B cell (primary cell): ENCODE measurements around the gene YY1. TPM values are rescaled to one million over a fixed set of nuclear protein-coding genes. Genes with fewer than 3 reads are reported as not detected.

ENCODE experiments used
- ATAC-seq: fragments of 200-7000 bp; cut with Tn5 transposase; one replicate; pipeline ENCODE4 v1.10.0; 2021; ENCODE audit warnings: low read depth, mild to moderate bottlenecking, moderate number of reproducible peaks, moderate library complexity
- CTCF ChIA-PET: fragments of 350-600 bp; sonication (Branson Sonifier 250); formaldehyde crosslinking; loops from one replicate; lab custom pipeline; 2021; ENCODE audit warnings: antibody characterized with exemption, inconsistent platforms; lab: Charles Lee
- POLR2A ChIA-PET: fragments of 350-600 bp; sonication (Branson Sonifier 250); formaldehyde crosslinking; loops from one replicate; lab custom pipeline; 2021; ENCODE audit warnings: antibody characterized with exemption; lab: Charles Lee
- DNase-seq: peaks from one replicate; pipeline ENCODE4 v3.0.0; 2013
- H2AFZ ChIP-seq: 2 replicates; pipeline ENCODE4 v1.6.1; 2012; ENCODE audit warnings: mild to moderate bottlenecking, low read depth, low read length; ENCODE audit not compliant: insufficient read depth, poor library complexity, severe bottlenecking
- H3K27ac ChIP-seq, 2 donors: 1 replicate in 1 of 2; 2 replicates in 1 of 2; pipeline ENCODE4 v1.5.1; 2012 to 2013; ENCODE audit warnings: low read length in 2 of 2, mild to moderate bottlenecking in 2 of 2, moderate library complexity in 1 of 2
- H3K27me3 ChIP-seq, 4 experiments: fragments of 200-600 bp in 1 of 4; sonication (generic) in 1 of 4; replicated peaks in 1 of 4; 1 replicate in 2 of 4; 2 replicates in 2 of 4; pipeline versions ENCODE4 v1.6.1 to v1.7.0; 2013 to 2016; ENCODE audit warnings: low read length in 3 of 4, mild to moderate bottlenecking in 2 of 4, mixed read lengths in 1 of 4, moderate library complexity in 1 of 4; ENCODE audit not compliant: insufficient read depth in 4 of 4, control insufficient read depth in 3 of 4; ENCODE audit errors: control extremely low read depth in 1 of 4
- H3K36me3 ChIP-seq, 2 experiments: replicated peaks in 1 of 2; 1 replicate in 1 of 2; 2 replicates in 1 of 2; pipeline versions ENCODE4 v1.6.1 to v1.7.1; 2013; ENCODE audit warnings: low read length in 1 of 2; ENCODE audit not compliant: insufficient read depth in 2 of 2, control insufficient read depth in 1 of 2; ENCODE audit errors: control extremely low read depth in 1 of 2, extremely low read depth in 1 of 2
- H3K4me1 ChIP-seq, 2 donors: fragments of 200-600 bp in 1 of 2; sonication (generic) in 1 of 2; 1 replicate in 1 of 2; 2 replicates in 1 of 2; pipeline versions ENCODE4 v1.5.1 to v1.6.1; 2013 to 2017; ENCODE audit warnings: low read length in 2 of 2; ENCODE audit not compliant: control insufficient read depth in 2 of 2, insufficient read depth in 2 of 2
- H3K4me2 ChIP-seq: replicated peaks from 2 replicates; pipeline ENCODE3; 2012; ENCODE audit warnings: mild to moderate bottlenecking, low read depth, low read length; ENCODE audit not compliant: poor library complexity, severe bottlenecking
- H3K4me3 ChIP-seq, 5 experiments: fragments of 200-600 bp in 1 of 5; sonication (generic) in 1 of 5; 1 replicate in 3 of 5; 2 replicates in 2 of 5; pipeline versions ENCODE4 v1.5.1 to v1.7.0; 2011 to 2016; ENCODE audit warnings: low read length in 4 of 5, mild to moderate bottlenecking in 4 of 5, low read depth in 2 of 5, control low read depth in 1 of 5, moderate library complexity in 1 of 5; ENCODE audit not compliant: insufficient read depth in 1 of 5; ENCODE audit errors: control extremely low read depth in 1 of 5, extremely low read depth in 1 of 5
- H3K79me2 ChIP-seq: fragments of 200-600 bp; sonication (generic); one replicate; pipeline ENCODE4 v1.6.0; 2016; ENCODE audit warnings: low read length; ENCODE audit not compliant: control insufficient read depth, insufficient read depth
- H3K9ac ChIP-seq: fragments of 200-600 bp; sonication (generic); 2 replicates; pipeline ENCODE4 v1.6.1; 2017; ENCODE audit warnings: mild to moderate bottlenecking, low read length, moderate library complexity
- H3K9me3 ChIP-seq, 3 donors: one replicate each; pipeline versions ENCODE4 v1.6.1 to v1.7.1; 2013; ENCODE audit warnings: low read length in 2 of 3; ENCODE audit not compliant: control insufficient read depth in 2 of 3, insufficient read depth in 1 of 3; ENCODE audit errors: control extremely low read depth in 1 of 3
- H4K20me1 ChIP-seq: 2 replicates; pipeline ENCODE4 v1.6.0; 2012; ENCODE audit warnings: mild to moderate bottlenecking, low read length; ENCODE audit not compliant: insufficient read depth, control insufficient read depth, poor library complexity, severe bottlenecking
- H3K27ac Mint-ChIP-seq: one replicate; pipeline ENCODE4 v1.8.0; 2021; ENCODE audit warnings: mixed read lengths
- H3K27me3 Mint-ChIP-seq: one replicate; pipeline ENCODE4 v1.8.0; 2021; ENCODE audit warnings: mixed read lengths
- H3K4me1 Mint-ChIP-seq: one replicate; pipeline ENCODE4 v1.8.0; 2021; ENCODE audit warnings: mixed read lengths
- H3K4me3 Mint-ChIP-seq: one replicate; pipeline ENCODE4 v1.8.0; 2021; ENCODE audit warnings: mixed read lengths
- H3K9me3 Mint-ChIP-seq: one replicate; pipeline ENCODE4 v1.8.0; 2022; ENCODE audit warnings: mixed read lengths; ENCODE audit not compliant: insufficient read depth
- EZH2 ChIP-seq: IDR thresholded peaks from 2 replicates; pipeline ENCODE4 v1.6.1; 2012; ENCODE audit warnings: borderline replicate concordance, low read depth, mild to moderate bottlenecking, moderate library complexity, low read length; ENCODE audit not compliant: insufficient read depth, poor library complexity, severe bottlenecking
- WGBS: methylation state at CpG from one replicate; pipeline ENCODE4 v1.1.5; 2013; ENCODE audit warnings: missing lambda C conversion rate; ENCODE audit not compliant: insufficient coverage; 5-methylcytosine and 5-hydroxymethylcytosine counted together
- intact Hi-C: fragments of 100-400 bp; cut with micrococcal nuclease; formaldehyde crosslinking; loops from one replicate; pipeline ENCODE4 v1.10.0; 2022
- polyA plus RNA-seq: library from polyadenylated mRNA; depleted of rRNA; stranded (reverse); fragments of >200 nt; gene quantifications from 2 replicates; pipeline ENCODE4 v1.2.3, GENCODE V29; 2012
- total RNA-seq, 2 donors: library from RNA; stranded (reverse); fragments of 120-200 nt in 1 of 2; gene quantifications; 1 replicate in 1 of 2; 2 replicates in 1 of 2; pipeline versions ENCODE4 v1.2.3 to v1.2.4, GENCODE V29; 2013 to 2022
- TF ChIP-seq, protein P1 (sequence below): fragments of 200-600 bp; IDR thresholded peaks from one replicate; pipeline ENCODE4 v1.8.0; 2022; ENCODE audit warnings: antibody characterized with exemption, mild to moderate bottlenecking

YY1 gene
- total and polyA plus RNA-seq, 2 donors (not counting 1 experiment from before 2014, with no cell fraction given) = 24.0 to 91.4 TPM

DNA sequence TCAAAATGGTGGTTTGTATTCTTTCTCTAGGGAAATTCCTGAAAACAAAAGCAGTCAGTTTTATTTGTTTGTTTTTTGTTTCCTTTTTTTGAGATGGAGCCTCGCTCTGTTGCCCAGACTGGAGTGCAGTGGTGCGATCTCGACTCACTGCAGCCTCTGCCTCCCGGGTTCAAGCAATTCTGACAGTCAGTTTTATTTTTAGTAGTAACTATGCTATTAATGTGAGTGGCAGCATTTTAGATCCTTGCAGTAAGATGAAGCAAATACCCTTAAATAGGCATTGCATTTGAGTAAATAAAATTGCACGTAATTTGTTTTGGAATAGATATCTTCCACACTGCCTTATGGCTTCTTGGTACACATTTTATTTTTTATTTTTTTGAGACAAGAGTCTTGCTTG is 23.6 kb downstream of the YY1 start:
- Histone ChIP-seq H3K9me3 (peaks cover 0 to 4% (median 0%) of the 10 kb centered on the region in 3 donors), H3K4me1 (peaks cover 33% of the 10 kb centered on the region in 2 donors), H3K36me3 (peaks cover 4 to 28% of the 10 kb centered on the region in 2 experiments), H3K9ac (no peak overlapping the region), H2AFZ (no peak overlapping the region), H4K20me1 (peaks cover 94% of the 10 kb centered on the region), H3K4me3 (no peak overlapping the region), H3K27me3 (no peaks in the 10 kb centered on the region), H3K27ac (peak overlapping the region in 1 of 2 donors; percentile 62), H3K79me2 (peaks cover 100% of the 10 kb centered on the region), H3K4me2 (no peak overlapping the region)
- Mint-ChIP-seq H3K4me1 (peaks cover 66% of the 10 kb centered on the region), H3K27me3 (no peaks in the 10 kb centered on the region), H3K4me3 (no peak overlapping the region), H3K9me3 (no peaks in the 10 kb centered on the region), H3K27ac (peak overlapping the region; percentile 72)
- WGBS = no CpG with 5 or more reads among the region's 5 CpGs
- POLR2A ChIA-PET = no interaction called here
- CTCF ChIA-PET = no interaction called here
- DNase-seq (no peak), ATAC-seq (no peak)
- intact Hi-C loops = no loop called here
- TF ChIP-seq EZH2 = no peak
- TF ChIP-seq, protein P1, sequence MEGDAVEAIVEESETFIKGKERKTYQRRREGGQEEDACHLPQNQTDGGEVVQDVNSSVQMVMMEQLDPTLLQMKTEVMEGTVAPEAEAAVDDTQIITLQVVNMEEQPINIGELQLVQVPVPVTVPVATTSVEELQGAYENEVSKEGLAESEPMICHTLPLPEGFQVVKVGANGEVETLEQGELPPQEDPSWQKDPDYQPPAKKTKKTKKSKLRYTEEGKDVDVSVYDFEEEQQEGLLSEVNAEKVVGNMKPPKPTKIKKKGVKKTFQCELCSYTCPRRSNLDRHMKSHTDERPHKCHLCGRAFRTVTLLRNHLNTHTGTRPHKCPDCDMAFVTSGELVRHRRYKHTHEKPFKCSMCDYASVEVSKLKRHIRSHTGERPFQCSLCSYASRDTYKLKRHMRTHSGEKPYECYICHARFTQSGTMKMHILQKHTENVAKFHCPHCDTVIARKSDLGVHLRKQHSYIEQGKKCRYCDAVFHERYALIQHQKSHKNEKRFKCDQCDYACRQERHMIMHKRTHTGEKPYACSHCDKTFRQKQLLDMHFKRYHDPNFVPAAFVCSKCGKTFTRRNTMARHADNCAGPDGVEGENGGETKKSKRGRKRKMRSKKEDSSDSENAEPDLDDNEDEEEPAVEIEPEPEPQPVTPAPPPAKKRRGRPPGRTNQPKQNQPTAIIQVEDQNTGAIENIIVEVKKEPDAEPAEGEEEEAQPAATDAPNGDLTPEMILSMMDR = no peak

GRCh38 chr14:100263141-100263540 is 24.2 kb downstream of the YY1 start:
- intact Hi-C loops = no loop called here
- no peak overlapping the region for H2AFZ ChIP-seq
- H3K79me2 ChIP-seq = peaks cover 100% of the 10 kb centered on the region
- no peak overlapping the region for H3K9ac ChIP-seq
- H3K4me2 ChIP-seq = no peak overlapping the region
- peaks cover 94% of the 10 kb centered on the region for H4K20me1 ChIP-seq
- H3K4me1 Mint-ChIP-seq = peaks cover 63% of the 10 kb centered on the region
- DNase-seq (no peak), ATAC-seq (no peak)
- 89% methylated on average over 2 of the region's 3 CpGs for WGBS
- peaks cover 27% of the 10 kb centered on the region in 2 donors for H3K4me1 ChIP-seq
- peak overlapping the region; percentile 68 for H3K27ac Mint-ChIP-seq
- no peak overlapping the region for H3K4me3 ChIP-seq
- H3K9me3 Mint-ChIP-seq = no peaks in the 10 kb centered on the region
- no peak overlapping the region for H3K4me3 Mint-ChIP-seq
- peaks cover 5 to 30% of the 10 kb centered on the region in 2 experiments for H3K36me3 ChIP-seq
- TF ChIP-seq, protein P1 = no peak
- TF ChIP-seq EZH2 = no peak
- no peaks in the 10 kb centered on the region for H3K27me3 ChIP-seq
- H3K9me3 ChIP-seq = no peaks in the 10 kb centered on the region
- H3K27me3 Mint-ChIP-seq = no peaks in the 10 kb centered on the region
- POLR2A ChIA-PET = no interaction called here
- peak overlapping the region in 1 of 2 donors; percentile 33 for H3K27ac ChIP-seq
- CTCF ChIA-PET = interaction anchor here (0.9 to 1.3 kb wide), 2 partner anchors 15 to 22 kb away, joined by 3 to 6 read pairs; no protein-coding TSS in a partner anchor
